ENCODE results near the gene EIF4E2. TPM values are rescaled to one million over a fixed set of nuclear protein-coding genes. Genes with fewer than 3 reads are reported as not detected.

EIF4E2 gene
- total and polyA plus RNA-seq, 2 of the 13 experiments (the other 11 are each of a cell fraction or from before 2014, with no cell fraction given): 25.0 to 101 TPM

DNA sequence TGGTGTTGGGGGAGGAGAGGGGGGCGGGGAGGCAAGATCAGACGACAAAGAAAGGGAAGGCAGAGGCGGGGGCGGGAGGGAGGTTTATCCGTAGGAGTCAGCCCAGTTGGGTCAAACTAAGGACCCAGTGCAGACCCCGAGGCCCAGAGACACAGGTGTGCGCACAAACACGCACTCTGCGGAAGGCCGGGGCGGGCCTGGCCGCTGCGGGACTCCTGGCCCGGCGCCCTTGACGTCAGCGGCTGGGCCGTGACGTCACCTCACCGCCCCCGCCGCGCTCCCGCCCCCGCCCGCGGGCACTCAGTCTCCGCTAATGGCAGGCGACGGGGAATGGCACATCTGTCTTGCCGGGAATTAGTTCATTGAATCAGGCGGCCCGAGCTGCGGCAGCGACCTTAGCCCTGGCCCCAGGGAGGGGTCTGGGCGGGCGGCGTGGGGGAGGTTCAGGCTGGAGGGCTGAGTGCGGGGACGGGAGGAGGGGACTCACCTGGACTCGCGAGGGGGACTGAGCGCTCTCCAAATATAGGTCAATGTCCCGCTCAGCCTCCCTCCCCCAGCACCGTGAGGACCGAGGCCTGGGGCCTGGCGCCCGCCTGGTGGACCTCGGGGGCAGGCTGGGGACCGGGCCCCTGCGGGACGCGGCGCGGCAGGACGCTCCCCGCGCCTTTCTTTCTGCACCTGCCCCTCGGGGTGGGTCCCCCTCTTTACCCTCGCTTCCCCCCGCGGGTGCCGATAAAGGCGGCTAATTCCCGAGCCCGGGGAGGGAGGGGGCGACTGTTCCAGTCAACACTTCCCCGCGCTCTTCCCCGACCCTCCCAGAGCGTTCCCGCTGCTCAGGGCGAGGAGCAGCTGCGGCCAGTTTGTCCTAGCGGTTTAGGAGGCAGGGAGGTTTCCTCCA is 47.3 kb upstream of the EIF4E2 start (continued):
- TF ChIP-seq, protein P1, sequence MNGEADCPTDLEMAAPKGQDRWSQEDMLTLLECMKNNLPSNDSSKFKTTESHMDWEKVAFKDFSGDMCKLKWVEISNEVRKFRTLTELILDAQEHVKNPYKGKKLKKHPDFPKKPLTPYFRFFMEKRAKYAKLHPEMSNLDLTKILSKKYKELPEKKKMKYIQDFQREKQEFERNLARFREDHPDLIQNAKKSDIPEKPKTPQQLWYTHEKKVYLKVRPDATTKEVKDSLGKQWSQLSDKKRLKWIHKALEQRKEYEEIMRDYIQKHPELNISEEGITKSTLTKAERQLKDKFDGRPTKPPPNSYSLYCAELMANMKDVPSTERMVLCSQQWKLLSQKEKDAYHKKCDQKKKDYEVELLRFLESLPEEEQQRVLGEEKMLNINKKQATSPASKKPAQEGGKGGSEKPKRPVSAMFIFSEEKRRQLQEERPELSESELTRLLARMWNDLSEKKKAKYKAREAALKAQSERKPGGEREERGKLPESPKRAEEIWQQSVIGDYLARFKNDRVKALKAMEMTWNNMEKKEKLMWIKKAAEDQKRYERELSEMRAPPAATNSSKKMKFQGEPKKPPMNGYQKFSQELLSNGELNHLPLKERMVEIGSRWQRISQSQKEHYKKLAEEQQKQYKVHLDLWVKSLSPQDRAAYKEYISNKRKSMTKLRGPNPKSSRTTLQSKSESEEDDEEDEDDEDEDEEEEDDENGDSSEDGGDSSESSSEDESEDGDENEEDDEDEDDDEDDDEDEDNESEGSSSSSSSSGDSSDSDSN (CRISPR knock-in tag; IDR thresholded peaks at IDR 0.05): peak; percentile 49
- TF ChIP-seq ZNF567 (CRISPR knock-in tag; IDR thresholded peaks at IDR 0.05; ENCODE audit: borderline replicate concordance) (no peak), ZBTB3 (CRISPR knock-in tag; IDR thresholded peaks at IDR 0.05; ENCODE audit: borderline replicate concordance, low read depth) (no peak), ZNF430 (CRISPR knock-in tag; IDR thresholded peaks at IDR 0.05) (no peak), ZNF841 (CRISPR knock-in tag; IDR thresholded peaks at IDR 0.05; ENCODE audit: borderline replicate concordance) (no peak), ZNF839 (CRISPR knock-in tag; IDR thresholded peaks at IDR 0.05; ENCODE audit: borderline replicate concordance) (no peak), MTA3 (CRISPR knock-in tag; IDR thresholded peaks at IDR 0.05) (no peak), HOXD1 (CRISPR knock-in tag; IDR thresholded peaks at IDR 0.05) (no peak), ZFP37 (CRISPR knock-in tag; IDR thresholded peaks at IDR 0.05; ENCODE audit: borderline replicate concordance) (no peak), SMAD3 (CRISPR knock-in tag; IDR thresholded peaks at IDR 0.05) (no peak), MLLT10 (CRISPR knock-in tag; IDR thresholded peaks at IDR 0.05) (no peak), SAP130 (CRISPR knock-in tag; IDR thresholded peaks at IDR 0.05; ENCODE audit: low read depth) (no peak), RXRA (CRISPR knock-in tag; IDR thresholded peaks at IDR 0.05) (no peak)
- TF ChIP-seq, protein P2, sequence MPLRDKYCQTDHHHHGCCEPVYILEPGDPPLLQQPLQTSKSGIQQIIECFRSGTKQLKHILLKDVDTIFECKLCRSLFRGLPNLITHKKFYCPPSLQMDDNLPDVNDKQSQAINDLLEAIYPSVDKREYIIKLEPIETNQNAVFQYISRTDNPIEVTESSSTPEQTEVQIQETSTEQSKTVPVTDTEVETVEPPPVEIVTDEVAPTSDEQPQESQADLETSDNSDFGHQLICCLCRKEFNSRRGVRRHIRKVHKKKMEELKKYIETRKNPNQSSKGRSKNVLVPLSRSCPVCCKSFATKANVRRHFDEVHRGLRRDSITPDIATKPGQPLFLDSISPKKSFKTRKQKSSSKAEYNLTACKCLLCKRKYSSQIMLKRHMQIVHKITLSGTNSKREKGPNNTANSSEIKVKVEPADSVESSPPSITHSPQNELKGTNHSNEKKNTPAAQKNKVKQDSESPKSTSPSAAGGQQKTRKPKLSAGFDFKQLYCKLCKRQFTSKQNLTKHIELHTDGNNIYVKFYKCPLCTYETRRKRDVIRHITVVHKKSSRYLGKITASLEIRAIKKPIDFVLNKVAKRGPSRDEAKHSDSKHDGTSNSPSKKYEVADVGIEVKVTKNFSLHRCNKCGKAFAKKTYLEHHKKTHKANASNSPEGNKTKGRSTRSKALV (CRISPR knock-in tag; IDR thresholded peaks at IDR 0.05): no peak
- TF ChIP-seq, protein P3, sequence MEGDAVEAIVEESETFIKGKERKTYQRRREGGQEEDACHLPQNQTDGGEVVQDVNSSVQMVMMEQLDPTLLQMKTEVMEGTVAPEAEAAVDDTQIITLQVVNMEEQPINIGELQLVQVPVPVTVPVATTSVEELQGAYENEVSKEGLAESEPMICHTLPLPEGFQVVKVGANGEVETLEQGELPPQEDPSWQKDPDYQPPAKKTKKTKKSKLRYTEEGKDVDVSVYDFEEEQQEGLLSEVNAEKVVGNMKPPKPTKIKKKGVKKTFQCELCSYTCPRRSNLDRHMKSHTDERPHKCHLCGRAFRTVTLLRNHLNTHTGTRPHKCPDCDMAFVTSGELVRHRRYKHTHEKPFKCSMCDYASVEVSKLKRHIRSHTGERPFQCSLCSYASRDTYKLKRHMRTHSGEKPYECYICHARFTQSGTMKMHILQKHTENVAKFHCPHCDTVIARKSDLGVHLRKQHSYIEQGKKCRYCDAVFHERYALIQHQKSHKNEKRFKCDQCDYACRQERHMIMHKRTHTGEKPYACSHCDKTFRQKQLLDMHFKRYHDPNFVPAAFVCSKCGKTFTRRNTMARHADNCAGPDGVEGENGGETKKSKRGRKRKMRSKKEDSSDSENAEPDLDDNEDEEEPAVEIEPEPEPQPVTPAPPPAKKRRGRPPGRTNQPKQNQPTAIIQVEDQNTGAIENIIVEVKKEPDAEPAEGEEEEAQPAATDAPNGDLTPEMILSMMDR (CRISPR knock-in tag; IDR thresholded peaks at IDR 0.05): no peak
- TF ChIP-seq, protein P4, sequence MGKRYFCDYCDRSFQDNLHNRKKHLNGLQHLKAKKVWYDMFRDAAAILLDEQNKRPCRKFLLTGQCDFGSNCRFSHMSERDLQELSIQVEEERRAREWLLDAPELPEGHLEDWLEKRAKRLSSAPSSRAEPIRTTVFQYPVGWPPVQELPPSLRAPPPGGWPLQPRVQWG (CRISPR knock-in tag; IDR thresholded peaks at IDR 0.05; ENCODE audit: borderline replicate concordance, low read depth): no peak
- TF ChIP-seq, protein P5, sequence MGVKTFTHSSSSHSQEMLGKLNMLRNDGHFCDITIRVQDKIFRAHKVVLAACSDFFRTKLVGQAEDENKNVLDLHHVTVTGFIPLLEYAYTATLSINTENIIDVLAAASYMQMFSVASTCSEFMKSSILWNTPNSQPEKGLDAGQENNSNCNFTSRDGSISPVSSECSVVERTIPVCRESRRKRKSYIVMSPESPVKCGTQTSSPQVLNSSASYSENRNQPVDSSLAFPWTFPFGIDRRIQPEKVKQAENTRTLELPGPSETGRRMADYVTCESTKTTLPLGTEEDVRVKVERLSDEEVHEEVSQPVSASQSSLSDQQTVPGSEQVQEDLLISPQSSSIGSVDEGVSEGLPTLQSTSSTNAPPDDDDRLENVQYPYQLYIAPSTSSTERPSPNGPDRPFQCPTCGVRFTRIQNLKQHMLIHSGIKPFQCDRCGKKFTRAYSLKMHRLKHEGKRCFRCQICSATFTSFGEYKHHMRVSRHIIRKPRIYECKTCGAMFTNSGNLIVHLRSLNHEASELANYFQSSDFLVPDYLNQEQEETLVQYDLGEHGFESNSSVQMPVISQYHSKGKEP (CRISPR knock-in tag; IDR thresholded peaks at IDR 0.05): no peak
- TF ChIP-seq, protein P6, sequence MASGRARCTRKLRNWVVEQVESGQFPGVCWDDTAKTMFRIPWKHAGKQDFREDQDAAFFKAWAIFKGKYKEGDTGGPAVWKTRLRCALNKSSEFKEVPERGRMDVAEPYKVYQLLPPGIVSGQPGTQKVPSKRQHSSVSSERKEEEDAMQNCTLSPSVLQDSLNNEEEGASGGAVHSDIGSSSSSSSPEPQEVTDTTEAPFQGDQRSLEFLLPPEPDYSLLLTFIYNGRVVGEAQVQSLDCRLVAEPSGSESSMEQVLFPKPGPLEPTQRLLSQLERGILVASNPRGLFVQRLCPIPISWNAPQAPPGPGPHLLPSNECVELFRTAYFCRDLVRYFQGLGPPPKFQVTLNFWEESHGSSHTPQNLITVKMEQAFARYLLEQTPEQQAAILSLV (CRISPR knock-in tag; IDR thresholded peaks at IDR 0.05; ENCODE audit: borderline replicate concordance): peak; percentile 58; the same call in 1 of the 2 replicates

All from HepG2 (cell line).